ENCODE results near the gene FERMT3. TPM values are rescaled to one million over a fixed set of nuclear protein-coding genes. Genes with fewer than 3 reads are reported as not detected.

Gene FERMT3
- total and polyA plus RNA-seq, 2 of the 13 experiments (the other 11 are each of a cell fraction or from before 2014, with no cell fraction given) = 0.29 TPM; not detected in 1

- intact Hi-C loops (cut with micrococcal nuclease; ENCODE audit: unreplicated experiment) = loop anchor here (2.0 kb wide), 1 partner anchor 17 kb away; the partner anchor contains the start of gene PLCB3
- H3K4me3 ChIP-seq (replicated peaks in 1 of 3; ENCODE audit: insufficient read depth in 1 of 3, low read depth in 2 of 3, low read length in 3 of 3) = peak overlapping the region; percentile 71 to 89 (median 86)
- peaks cover 31% of the 10 kb centered on the region for H3K4me1 ChIP-seq (ENCODE audit: insufficient read depth, low read length)
- BruUV-seq (replicated peaks) = no TSS peak
- FAIRE-seq (no peak), ATAC-seq (no peak), DNase-seq (ENCODE audit: low spot score) (no peak)
- no peaks in the 10 kb centered on the region for H4K20me1 ChIP-seq (ENCODE audit: insufficient read depth, low read length)
- H2AFZ ChIP-seq (ENCODE audit: low read length) = no peak overlapping the region
- H3K79me2 ChIP-seq (ENCODE audit: insufficient read depth, low read length) = peaks cover 14% of the 10 kb centered on the region
- peaks cover under 1 to 4% of the 10 kb centered on the region in 2 experiments; a peak in 2 of 5 replicates for H3K36me3 ChIP-seq (replicated peaks in 1 of 2; ENCODE audit: control insufficient read depth in 1 of 2, insufficient read depth in 2 of 2, low read length in 2 of 2)
- 26% methylated on average over 10 of the region's 23 CpGs for WGBS (ENCODE audit: low lambda C conversion rate)
- H3K9ac ChIP-seq (ENCODE audit: insufficient read depth, low read depth, low read length) = peak overlapping the region; percentile 75
- H3K27me3 ChIP-seq (ENCODE audit: control insufficient read depth in 1 of 2, insufficient read depth in 2 of 2, low read length in 2 of 2) = no peaks in the 10 kb centered on the region
- H3K9me3 ChIP-seq (ENCODE audit: low read length) = no peaks in the 10 kb centered on the region
- H3K4me2 ChIP-seq (ENCODE audit: low read depth, low read length) = peak overlapping the region; percentile 95
- in situ Hi-C loops (cut with HindIII; ENCODE audit: extremely low pct_ligation_motif_present, low pct_unique_long_range_greater_than_20kb) = no loop called here
- POLR2A ChIA-PET = interaction anchor here (0.7 to 5.9 kb wide), 16 partner anchors 8 to 103 kb away, joined by 3 to 113 read pairs (median 6); partner anchors contain the start of genes BAD, ESRRA, FERMT3 and FKBP2
- CTCF ChIA-PET (ENCODE audit: low intra/inter-chr PET ratio, low total read pairs) = no interaction called here
- peak overlapping the region; percentile 78 for H3K27ac ChIP-seq (ENCODE audit: extremely low read length, insufficient read depth, low read length)
- TF ChIP-seq RARA (CRISPR knock-in tag; IDR thresholded peaks at IDR 0.05) (0 out of 2 replicates have a peak, but pooled peaks have one; percentile 16), ZNF280B (CRISPR knock-in tag; IDR thresholded peaks at IDR 0.05; ENCODE audit: borderline replicate concordance) (0 out of 2 replicates have a peak, but pooled peaks have one; percentile 13), ZNF12 (CRISPR knock-in tag; IDR thresholded peaks at IDR 0.05) (no peak), ZNF746 (CRISPR knock-in tag; IDR thresholded peaks at IDR 0.05) (no peak), ZNF687 (CRISPR knock-in tag; IDR thresholded peaks at IDR 0.05) (peak; percentile 36; the same call in 1 of the 2 replicates), BCLAF1 (IDR thresholded peaks at IDR 0.05) (no peak)
- TF ChIP-seq, protein P1, sequence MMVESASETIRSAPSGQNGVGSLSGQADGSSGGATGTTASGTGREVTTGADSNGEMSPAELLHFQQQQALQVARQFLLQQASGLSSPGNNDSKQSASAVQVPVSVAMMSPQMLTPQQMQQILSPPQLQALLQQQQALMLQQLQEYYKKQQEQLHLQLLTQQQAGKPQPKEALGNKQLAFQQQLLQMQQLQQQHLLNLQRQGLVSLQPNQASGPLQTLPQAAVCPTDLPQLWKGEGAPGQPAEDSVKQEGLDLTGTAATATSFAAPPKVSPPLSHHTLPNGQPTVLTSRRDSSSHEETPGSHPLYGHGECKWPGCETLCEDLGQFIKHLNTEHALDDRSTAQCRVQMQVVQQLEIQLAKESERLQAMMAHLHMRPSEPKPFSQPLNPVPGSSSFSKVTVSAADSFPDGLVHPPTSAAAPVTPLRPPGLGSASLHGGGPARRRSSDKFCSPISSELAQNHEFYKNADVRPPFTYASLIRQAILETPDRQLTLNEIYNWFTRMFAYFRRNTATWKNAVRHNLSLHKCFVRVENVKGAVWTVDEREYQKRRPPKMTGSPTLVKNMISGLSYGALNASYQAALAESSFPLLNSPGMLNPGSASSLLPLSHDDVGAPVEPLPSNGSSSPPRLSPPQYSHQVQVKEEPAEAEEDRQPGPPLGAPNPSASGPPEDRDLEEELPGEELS (CRISPR knock-in tag; IDR thresholded peaks at IDR 0.05) = 0 out of 2 replicates have a peak, but pooled peaks have one; percentile 15
- TF ChIP-seq, protein P2, sequence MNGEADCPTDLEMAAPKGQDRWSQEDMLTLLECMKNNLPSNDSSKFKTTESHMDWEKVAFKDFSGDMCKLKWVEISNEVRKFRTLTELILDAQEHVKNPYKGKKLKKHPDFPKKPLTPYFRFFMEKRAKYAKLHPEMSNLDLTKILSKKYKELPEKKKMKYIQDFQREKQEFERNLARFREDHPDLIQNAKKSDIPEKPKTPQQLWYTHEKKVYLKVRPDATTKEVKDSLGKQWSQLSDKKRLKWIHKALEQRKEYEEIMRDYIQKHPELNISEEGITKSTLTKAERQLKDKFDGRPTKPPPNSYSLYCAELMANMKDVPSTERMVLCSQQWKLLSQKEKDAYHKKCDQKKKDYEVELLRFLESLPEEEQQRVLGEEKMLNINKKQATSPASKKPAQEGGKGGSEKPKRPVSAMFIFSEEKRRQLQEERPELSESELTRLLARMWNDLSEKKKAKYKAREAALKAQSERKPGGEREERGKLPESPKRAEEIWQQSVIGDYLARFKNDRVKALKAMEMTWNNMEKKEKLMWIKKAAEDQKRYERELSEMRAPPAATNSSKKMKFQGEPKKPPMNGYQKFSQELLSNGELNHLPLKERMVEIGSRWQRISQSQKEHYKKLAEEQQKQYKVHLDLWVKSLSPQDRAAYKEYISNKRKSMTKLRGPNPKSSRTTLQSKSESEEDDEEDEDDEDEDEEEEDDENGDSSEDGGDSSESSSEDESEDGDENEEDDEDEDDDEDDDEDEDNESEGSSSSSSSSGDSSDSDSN (CRISPR knock-in tag; IDR thresholded peaks at IDR 0.05) = no peak
Measured at GRCh38 chr11:64268025-64268892, 61.7 kb downstream of the FERMT3 start.
